Measurements from ENCODE around the gene SORL1-AS1.

DNA sequence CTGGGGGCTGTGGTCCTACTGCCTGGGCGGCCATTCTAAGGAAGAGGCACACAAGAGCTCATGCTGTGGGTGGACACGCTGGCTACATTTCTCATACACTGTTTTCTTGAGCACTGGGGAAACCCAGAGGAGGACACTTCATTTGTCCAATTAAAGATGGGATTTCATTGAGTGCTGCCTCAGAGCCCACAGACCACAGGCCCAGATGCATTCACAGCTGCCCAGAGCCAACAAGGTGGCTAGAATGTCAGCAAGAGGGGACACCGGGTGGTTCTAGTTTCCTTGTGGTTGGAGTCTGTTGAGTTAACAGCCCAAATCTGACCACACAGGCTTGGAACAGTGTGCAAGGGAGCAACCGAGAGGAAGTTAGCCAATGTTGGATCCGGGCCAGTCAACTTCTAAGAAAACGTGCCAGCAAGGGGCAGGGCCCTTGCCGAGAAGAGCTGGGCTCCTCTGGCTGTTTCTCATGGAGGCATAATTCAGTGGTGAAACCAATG lies 35.7 kb downstream of the SORL1-AS1 start:
- no peak for TF ChIP-seq EZH2 (IDR thresholded peaks at IDR 0.05; ENCODE audit: low read depth)
- TF ChIP-seq, protein P1, sequence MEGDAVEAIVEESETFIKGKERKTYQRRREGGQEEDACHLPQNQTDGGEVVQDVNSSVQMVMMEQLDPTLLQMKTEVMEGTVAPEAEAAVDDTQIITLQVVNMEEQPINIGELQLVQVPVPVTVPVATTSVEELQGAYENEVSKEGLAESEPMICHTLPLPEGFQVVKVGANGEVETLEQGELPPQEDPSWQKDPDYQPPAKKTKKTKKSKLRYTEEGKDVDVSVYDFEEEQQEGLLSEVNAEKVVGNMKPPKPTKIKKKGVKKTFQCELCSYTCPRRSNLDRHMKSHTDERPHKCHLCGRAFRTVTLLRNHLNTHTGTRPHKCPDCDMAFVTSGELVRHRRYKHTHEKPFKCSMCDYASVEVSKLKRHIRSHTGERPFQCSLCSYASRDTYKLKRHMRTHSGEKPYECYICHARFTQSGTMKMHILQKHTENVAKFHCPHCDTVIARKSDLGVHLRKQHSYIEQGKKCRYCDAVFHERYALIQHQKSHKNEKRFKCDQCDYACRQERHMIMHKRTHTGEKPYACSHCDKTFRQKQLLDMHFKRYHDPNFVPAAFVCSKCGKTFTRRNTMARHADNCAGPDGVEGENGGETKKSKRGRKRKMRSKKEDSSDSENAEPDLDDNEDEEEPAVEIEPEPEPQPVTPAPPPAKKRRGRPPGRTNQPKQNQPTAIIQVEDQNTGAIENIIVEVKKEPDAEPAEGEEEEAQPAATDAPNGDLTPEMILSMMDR (conservative IDR thresholded peaks at IDR 0.05) = no peak
